IMR-90 (cell line): ENCODE results near the gene LCA5.
"Not testable (repeated sequence)": the region's sequence is repeated elsewhere in the genome, so short reads cannot be mapped to it uniquely, and the experiment has no call there.

ENCODE experiments used
- CTCF ChIP-seq: conservative IDR thresholded peaks from 2 replicates; pipeline ENCODE4 v1.5.1; 2012; ENCODE audit warnings: mild to moderate bottlenecking, low read depth, low read length, improper control_type of control experiment
- FOS ChIP-seq: fragments of 150-350 bp; IDR thresholded peaks from 2 replicates; pipeline ENCODE4 v1.6.1; 2016; ENCODE audit warnings: low read depth, low read length

GRCh38 chr6:79577926-79578325 is 40.7 kb upstream of the LCA5 start:
- not testable (repeated sequence) for TF ChIP-seq FOS, CTCF
